Muscle layer of duodenum (tissue), 2 donors: ENCODE results near the gene CGNL1.

Experiments used
- H3K27ac ChIP-seq: one replicate; pipeline ENCODE4 v1.7.0; 2013; ENCODE audit warnings: mild to moderate bottlenecking, low read length
- H3K27me3 ChIP-seq: one replicate; pipeline ENCODE4 v1.7.0; 2013; ENCODE audit warnings: low read depth, mild to moderate bottlenecking, control low read depth, low read length
- H3K36me3 ChIP-seq, 2 donors: one replicate each; pipeline ENCODE4 v1.7.0; 2013; ENCODE audit warnings: low read length in 2 of 2, control low read depth in 1 of 2, mild to moderate bottlenecking in 1 of 2; ENCODE audit not compliant: insufficient read depth in 2 of 2, control insufficient read depth in 1 of 2
- H3K4me1 ChIP-seq, 2 donors: one replicate each; pipeline ENCODE4 v1.7.0; 2013; ENCODE audit warnings: low read length in 2 of 2, mild to moderate bottlenecking in 2 of 2, control low read depth in 1 of 2, moderate library complexity in 1 of 2; ENCODE audit not compliant: insufficient read depth in 2 of 2, control insufficient read depth in 1 of 2
- H3K4me3 ChIP-seq, 2 donors: one replicate each; pipeline ENCODE4 v1.7.0; 2013; ENCODE audit warnings: low read length in 2 of 2, low read depth in 1 of 2, mild to moderate bottlenecking in 1 of 2
- H3K9me3 ChIP-seq, 2 donors: one replicate each; pipeline ENCODE4 v1.7.0; 2013; ENCODE audit warnings: low read length in 2 of 2, control low read depth in 1 of 2, mild to moderate bottlenecking in 1 of 2; ENCODE audit not compliant: control insufficient read depth in 1 of 2
- donor health status: healthy.

The CGNL1 gene

GRCh38 chr15:57376696-57377477 lies 582 bp downstream of the CGNL1 start:
- Histone ChIP-seq H3K4me3 (peak overlapping the region; percentile 61 to 70), H3K9me3 (no peaks in the 10 kb centered on the region), H3K27me3 (no peaks in the 10 kb centered on the region), H3K4me1 (peaks cover 0 to 7% of the 10 kb centered on the region in 2 donors), H3K27ac (no peak overlapping the region), H3K36me3 (no peaks in the 10 kb centered on the region)

- no peaks in the 10 kb centered on the region for H3K27me3 ChIP-seq
- no peak overlapping the region for H3K27ac ChIP-seq
- H3K4me3 ChIP-seq: peak overlapping the region; percentile 61 to 70
- H3K9me3 ChIP-seq: no peaks in the 10 kb centered on the region
- peaks cover 5 to 12% of the 10 kb centered on the region in 2 donors for H3K4me1 ChIP-seq
- H3K36me3 ChIP-seq: no peaks in the 10 kb centered on the region
These were observed 1.2 kb downstream of the CGNL1 start for GRCh38 chr15:57377478-57377847.

- Histone ChIP-seq H3K27ac (no peak overlapping the region), H3K9me3 (no peaks in the 10 kb centered on the region), H3K27me3 (no peaks in the 10 kb centered on the region), H3K36me3 (no peaks in the 10 kb centered on the region), H3K4me1 (peaks cover 9 to 27% of the 10 kb centered on the region in 2 donors), H3K4me3 (no peak overlapping the region)
These were observed 3.2 kb downstream of the CGNL1 start for GRCh38 chr15:57379487-57379886.

- Histone ChIP-seq H3K27me3 (no peaks in the 10 kb centered on the region), H3K4me1 (peaks cover 9 to 38% of the 10 kb centered on the region in 2 donors), H3K27ac (no peak overlapping the region)
These were observed 4.5 kb downstream of the CGNL1 start for GRCh38 chr15:57380854-57381253.

GRCh38 chr15:57382215-57382614 lies 5.9 kb downstream of the CGNL1 start:
- Histone ChIP-seq H3K27ac (no peak overlapping the region), H3K9me3 (no peaks in the 10 kb centered on the region), H3K36me3 (no peaks in the 10 kb centered on the region), H3K4me1 (peaks cover 9 to 44% of the 10 kb centered on the region in 2 donors), H3K4me3 (no peak overlapping the region), H3K27me3 (no peaks in the 10 kb centered on the region)

More at GRCh38 chr15:57380854-57381253, 4.5 kb downstream of the CGNL1 start:
- Histone ChIP-seq H3K36me3 (no peaks in the 10 kb centered on the region), H3K4me3 (no peak overlapping the region), H3K9me3 (no peaks in the 10 kb centered on the region)

- H3K4me3 ChIP-seq: no peak overlapping the region
- no peaks in the 10 kb centered on the region for H3K9me3 ChIP-seq
- no peak overlapping the region for H3K27ac ChIP-seq
- no peaks in the 10 kb centered on the region for H3K27me3 ChIP-seq
- H3K4me1 ChIP-seq: peaks cover 9 to 51% of the 10 kb centered on the region in 2 donors
- H3K36me3 ChIP-seq: no peaks in the 10 kb centered on the region
These were observed 6.7 kb downstream of the CGNL1 start for GRCh38 chr15:57382969-57383368.

- Histone ChIP-seq H3K27me3 (no peaks in the 10 kb centered on the region), H3K9me3 (no peaks in the 10 kb centered on the region), H3K4me1 (peaks cover 9 to 61% of the 10 kb centered on the region in 2 donors), H3K27ac (no peak overlapping the region), H3K36me3 (no peaks in the 10 kb centered on the region), H3K4me3 (no peak overlapping the region)
These were observed 7.7 kb downstream of the CGNL1 start for GRCh38 chr15:57384024-57384423.

- no peak overlapping the region for H3K4me3 ChIP-seq
- H3K27ac ChIP-seq: no peak overlapping the region
- no peaks in the 10 kb centered on the region for H3K36me3 ChIP-seq
- no peaks in the 10 kb centered on the region for H3K9me3 ChIP-seq
- H3K4me1 ChIP-seq: peaks cover 9 to 61% of the 10 kb centered on the region in 2 donors
- H3K27me3 ChIP-seq: no peaks in the 10 kb centered on the region
These were observed 8.5 kb downstream of the CGNL1 start for GRCh38 chr15:57384816-57385215.

- no peaks in the 10 kb centered on the region for H3K27me3 ChIP-seq
- H3K4me1 ChIP-seq: peaks cover 9 to 61% of the 10 kb centered on the region in 2 donors
- H3K4me3 ChIP-seq: no peak overlapping the region
- H3K27ac ChIP-seq: no peak overlapping the region
- no peaks in the 10 kb centered on the region for H3K36me3 ChIP-seq
- no peaks in the 10 kb centered on the region for H3K9me3 ChIP-seq
These were observed 9.7 kb downstream of the CGNL1 start for GRCh38 chr15:57385923-57386390.

- peaks cover 8 to 53% of the 10 kb centered on the region in 2 donors for H3K4me1 ChIP-seq
These were observed 10.7 kb downstream of the CGNL1 start for GRCh38 chr15:57386976-57387375.

GRCh38 chr15:57387564-57388076 lies 11.3 kb downstream of the CGNL1 start:
- Histone ChIP-seq H3K4me1 (peaks cover 2 to 47% of the 10 kb centered on the region in 2 donors), H3K27ac (no peak overlapping the region), H3K36me3 (no peaks in the 10 kb centered on the region), H3K9me3 (no peaks in the 10 kb centered on the region), H3K4me3 (no peak overlapping the region), H3K27me3 (no peaks in the 10 kb centered on the region)

More at GRCh38 chr15:57386976-57387375, 10.7 kb downstream of the CGNL1 start:
- Histone ChIP-seq H3K36me3 (no peaks in the 10 kb centered on the region), H3K27ac (no peak overlapping the region), H3K27me3 (no peaks in the 10 kb centered on the region), H3K9me3 (no peaks in the 10 kb centered on the region), H3K4me3 (no peak overlapping the region)
